ENCODE data around the gene CHMP6.

DNA sequence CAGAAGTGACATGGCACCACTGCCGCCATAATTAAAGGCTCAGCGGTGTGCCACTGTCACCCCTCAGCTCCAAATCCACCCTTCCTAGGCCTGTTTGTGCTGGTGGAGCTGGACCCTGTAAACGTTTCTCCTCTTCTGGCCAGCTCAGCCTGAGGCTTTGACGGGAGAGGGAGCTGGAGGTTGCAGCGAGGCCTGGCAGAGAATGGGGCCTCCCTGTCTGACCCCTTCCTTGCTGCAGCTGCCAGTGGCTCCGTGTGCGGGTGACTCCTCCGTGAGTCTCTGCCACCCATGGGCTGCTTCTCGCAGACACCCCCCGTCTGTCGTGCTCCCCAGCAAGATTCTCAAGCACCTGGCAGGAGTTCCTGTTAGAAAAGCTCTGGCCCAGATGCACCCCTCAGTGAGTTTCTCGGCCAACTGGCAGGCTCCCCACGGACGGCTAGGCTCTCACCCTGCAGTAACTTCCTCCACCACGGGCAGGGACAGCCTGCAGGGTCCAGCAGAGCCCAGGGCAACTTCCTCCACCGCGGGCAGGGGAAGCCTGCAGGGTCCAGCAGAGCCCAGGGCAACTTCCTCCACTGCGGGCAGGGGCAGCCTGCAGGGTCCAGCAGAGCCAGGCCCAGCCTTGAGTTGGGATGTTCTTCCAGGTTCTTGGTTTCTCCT, 4.7 kb upstream of the CHMP6 start:
- no peak for TF ChIP-seq HDAC1 (IDR thresholded peaks at IDR 0.05)
- TF ChIP-seq POLR2A (conservative IDR thresholded peaks at IDR 0.05) = no peak
- no peak for TF ChIP-seq EZH2 (IDR thresholded peaks at IDR 0.05; ENCODE audit: borderline replicate concordance, low read depth, low read length)
- no peak for TF ChIP-seq CTCF (IDR thresholded peaks at IDR 0.05 in 2 of 3, conservative IDR thresholded peaks at IDR 0.05 in 1 of 3; ENCODE audit: insufficient read depth in 2 of 3, low read depth in 1 of 3, low read length in 3 of 3)
- TF ChIP-seq KDM5B (IDR thresholded peaks at IDR 0.05; ENCODE audit: insufficient replicate concordance, low read depth, low read length) = no peak
- TF ChIP-seq POLR2AphosphoS5 (IDR thresholded peaks at IDR 0.05; ENCODE audit: control insufficient read depth, insufficient read depth, low read depth, low read length) = no peak
- TF ChIP-seq XRCC4 (IDR thresholded peaks at IDR 0.05; ENCODE audit: extremely low read depth, insufficient read depth, insufficient read length) = no peak
